Measurements from ENCODE around the gene KRTAP19-4. TPM values are rescaled to one million over a fixed set of nuclear protein-coding genes. Genes with fewer than 3 reads are reported as not detected.
"Not testable (repeated sequence)": the region's sequence is repeated elsewhere in the genome, so short reads cannot be mapped to it uniquely, and the experiment has no call there.

The KRTAP19-4 gene
- not detected for total RNA-seq

- no peak within 1 kb of the TSS for H3K27ac ChIP-seq
- H3K4me3 ChIP-seq = no peak within 1 kb of the TSS
- DNase-seq (ENCODE audit: low spot score) = no peak
- H3K27me3 ChIP-seq (replicated peaks; ENCODE audit: insufficient read depth) = no peaks in the 10 kb centered on the region
- no peaks in the 10 kb centered on the region for H3K9me3 ChIP-seq
- no peaks in the 10 kb centered on the region for H3K4me1 ChIP-seq (ENCODE audit: control insufficient read depth in 1 of 2, low read depth in 2 of 2)
- ATAC-seq (ENCODE audit: insufficient number of reproducible peaks, low FRiP score, low read depth) = no peak
- no peak for TF ChIP-seq CTCF (IDR thresholded peaks at IDR 0.05)
- H3K36me3 ChIP-seq = no peaks in the 10 kb centered on the region
Measured at GRCh38 chr21:30497065-30497464, at the start of gene KRTAP19-4. TSS of gene KRTAP19-4 (minus strand) at chr21:30497165. CDS start at chr21:30497110, 55 bp downstream.

- Histone ChIP-seq H3K4me1 (ENCODE audit: control insufficient read depth in 1 of 2, low read depth in 2 of 2) (no peaks in the 10 kb centered on the region), H3K36me3 (no peaks in the 10 kb centered on the region), H3K9me3 (no peaks in the 10 kb centered on the region), H3K27ac (no peak within 1 kb of the TSS), H3K4me3 (no peak within 1 kb of the TSS), H3K27me3 (replicated peaks; ENCODE audit: insufficient read depth) (no peaks in the 10 kb centered on the region)
- TF ChIP-seq CTCF (IDR thresholded peaks at IDR 0.05) = no peak
- ATAC-seq (ENCODE audit: insufficient number of reproducible peaks, low FRiP score, low read depth) = no peak
- DNase-seq (ENCODE audit: low spot score) = no peak
Measured at GRCh38 chr21:30541764-30542163, 44.8 kb upstream of the KRTAP19-4 start, which contains the start of gene KRTAP19-6. TSS of gene KRTAP19-6 (minus strand) at chr21:30541864. CDS start at chr21:30541833, 31 bp downstream.

GRCh38 chr21:30518876-30519275 is 21.9 kb upstream of the KRTAP19-4 start:
- no peaks in the 10 kb centered on the region for H3K4me1 ChIP-seq (ENCODE audit: control insufficient read depth in 1 of 2, low read depth in 2 of 2)
- ATAC-seq (ENCODE audit: insufficient number of reproducible peaks, low FRiP score, low read depth) = no peak

GRCh38 chr21:30515681-30516080 is 18.7 kb upstream of the KRTAP19-4 start:
- ATAC-seq (ENCODE audit: insufficient number of reproducible peaks, low FRiP score, low read depth) (no peak), DNase-seq (ENCODE audit: low spot score) (no peak)
- Histone ChIP-seq H3K9me3 (no peaks in the 10 kb centered on the region), H3K36me3 (no peaks in the 10 kb centered on the region), H3K4me1 (ENCODE audit: control insufficient read depth in 1 of 2, low read depth in 2 of 2) (no peaks in the 10 kb centered on the region), H3K27me3 (replicated peaks; ENCODE audit: insufficient read depth) (no peaks in the 10 kb centered on the region), H3K27ac (no peak overlapping the region), H3K4me3 (no peak overlapping the region)
- TF ChIP-seq CTCF (IDR thresholded peaks at IDR 0.05) = no peak

More at GRCh38 chr21:30518876-30519275, 21.9 kb upstream of the KRTAP19-4 start:
- no peak for DNase-seq (ENCODE audit: low spot score)
- no peaks in the 10 kb centered on the region for H3K27me3 ChIP-seq (replicated peaks; ENCODE audit: insufficient read depth)
- TF ChIP-seq CTCF (IDR thresholded peaks at IDR 0.05) = no peak
- no peaks in the 10 kb centered on the region for H3K36me3 ChIP-seq
- no peaks in the 10 kb centered on the region for H3K9me3 ChIP-seq
- H3K27ac ChIP-seq = no peak overlapping the region
- no peak overlapping the region for H3K4me3 ChIP-seq

GRCh38 chr21:30505621-30506205 is 8.7 kb upstream of the KRTAP19-4 start:
- not testable (repeated sequence) for H3K4me3 ChIP-seq; H3K27ac ChIP-seq; H3K36me3 ChIP-seq; DNase-seq (ENCODE audit: low spot score); H3K27me3 ChIP-seq (replicated peaks; ENCODE audit: insufficient read depth); ATAC-seq (ENCODE audit: insufficient number of reproducible peaks, low FRiP score, low read depth); H3K9me3 ChIP-seq; H3K4me1 ChIP-seq (ENCODE audit: control insufficient read depth in 1 of 2, low read depth in 2 of 2)

GRCh38 chr21:30502041-30502440 is 5.1 kb upstream of the KRTAP19-4 start, which contains the start of gene KRTAP19-5:
TSS of gene KRTAP19-5 (minus strand) at chr21:30502141. CDS start at chr21:30502090, 51 bp downstream.
- no peaks in the 10 kb centered on the region for H3K36me3 ChIP-seq
- H3K27me3 ChIP-seq (replicated peaks; ENCODE audit: insufficient read depth) = no peaks in the 10 kb centered on the region
- no peak within 1 kb of the TSS for H3K27ac ChIP-seq
- TF ChIP-seq CTCF (IDR thresholded peaks at IDR 0.05) = no peak
- no peak for DNase-seq (ENCODE audit: low spot score)
- H3K4me1 ChIP-seq (ENCODE audit: control insufficient read depth in 1 of 2, low read depth in 2 of 2) = no peaks in the 10 kb centered on the region
- no peaks in the 10 kb centered on the region for H3K9me3 ChIP-seq
- no peak for ATAC-seq (ENCODE audit: insufficient number of reproducible peaks, low FRiP score, low read depth)
- H3K4me3 ChIP-seq = no peak within 1 kb of the TSS

Measured in thoracic aorta (tissue), 2 donors.